Smooth muscle cell (in vitro differentiated cells): ENCODE measurements around the gene TBL2. TPM values are rescaled to one million over a fixed set of nuclear protein-coding genes. Genes with fewer than 3 reads are reported as not detected.
"Not testable (repeated sequence)": the region's sequence is repeated elsewhere in the genome, so short reads cannot be mapped to it uniquely, and the experiment has no call there.

ENCODE experiments used
- DNase-seq: peaks from one replicate; lab custom pipeline; 2025; ENCODE audit not compliant: unreplicated experiment; lab: John Stamatoyannopoulos, UW
- H2AFZ ChIP-seq: fragments of 200-600 bp; sonication (generic); 2 replicates; pipeline ENCODE4 v1.6.0; 2016; ENCODE audit warnings: antibody characterized with exemption, low read depth, mild to moderate bottlenecking
- H3F3A ChIP-seq: fragments of 200-600 bp; sonication (generic); 2 replicates; pipeline ENCODE4 v1.6.0; 2017; ENCODE audit warnings: antibody characterized with exemption, low read depth
- H3K27ac ChIP-seq: fragments of 200-600 bp; sonication (generic); 2 replicates; pipeline ENCODE4 v1.5.1; 2016; ENCODE audit warnings: low read depth, mild to moderate bottlenecking
- H3K27me3 ChIP-seq: fragments of 200-600 bp; sonication (generic); 2 replicates; pipeline ENCODE4 v1.6.1; 2016; ENCODE audit warnings: low read depth, mild to moderate bottlenecking
- H3K36me3 ChIP-seq: fragments of 200-600 bp; sonication (generic); 2 replicates; pipeline ENCODE4 v1.5.1; 2016; ENCODE audit warnings: low read depth
- H3K4me1 ChIP-seq: fragments of 200-600 bp; sonication (generic); 2 replicates; pipeline ENCODE4 v1.5.1; 2016; ENCODE audit warnings: low read depth
- H3K4me2 ChIP-seq: fragments of 200-600 bp; sonication (generic); 2 replicates; pipeline ENCODE4 v1.6.0; 2016; ENCODE audit warnings: mild to moderate bottlenecking
- H3K4me3 ChIP-seq: fragments of 200-600 bp; sonication (generic); 2 replicates; pipeline ENCODE4 v1.5.1; 2016; ENCODE audit warnings: mild to moderate bottlenecking
- H3K79me2 ChIP-seq: fragments of 200-600 bp; sonication (generic); 2 replicates; pipeline ENCODE4 v1.6.0; 2016; ENCODE audit warnings: low read depth, mild to moderate bottlenecking
- H3K9ac ChIP-seq: fragments of 200-600 bp; sonication (generic); 2 replicates; pipeline ENCODE4 v1.6.0; 2016; ENCODE audit warnings: low read depth
- H3K9me3 ChIP-seq: fragments of 200-600 bp; sonication (generic); replicated peaks from 2 replicates; pipeline ENCODE4 v1.5.1; 2016; ENCODE audit warnings: low read depth
- H4K20me1 ChIP-seq: fragments of 200-600 bp; sonication (generic); 2 replicates; pipeline ENCODE4 v1.6.0; 2016; ENCODE audit warnings: low read depth
- WGBS: methylation state at CpG from one replicate; pipeline ENCODE4 v1.1.7; 2016; ENCODE audit warnings: low lambda C conversion rate; 5-methylcytosine and 5-hydroxymethylcytosine counted together
- polyA plus RNA-seq: library from polyadenylated mRNA; unstranded; fragments of >200 nt; fragmentation: Nextera tagmentation; extraction: Ambion mirVana; gene quantifications from 2 replicates; pipeline ENCODE4 v1.2.1, GENCODE V29; 2016
- total RNA-seq: library from RNA; depleted of rRNA; stranded (reverse); fragments of >200 nt; gene quantifications from 2 replicates; pipeline ENCODE4 v1.2.3, GENCODE V29; 2014
- TF ChIP-seq, protein P1 (sequence below): fragments of 200-600 bp; sonication (generic); IDR thresholded peaks from 2 replicates; pipeline ENCODE4 v1.5.1; 2017; ENCODE audit warnings: borderline replicate concordance, mild to moderate bottlenecking, antibody characterized with exemption; ENCODE audit not compliant: insufficient read depth, poor library complexity, severe bottlenecking

The TBL2 gene
- total and polyA plus RNA-seq, 2 experiments from 2014 or later = 67.6 to 78.5 TPM

DNA sequence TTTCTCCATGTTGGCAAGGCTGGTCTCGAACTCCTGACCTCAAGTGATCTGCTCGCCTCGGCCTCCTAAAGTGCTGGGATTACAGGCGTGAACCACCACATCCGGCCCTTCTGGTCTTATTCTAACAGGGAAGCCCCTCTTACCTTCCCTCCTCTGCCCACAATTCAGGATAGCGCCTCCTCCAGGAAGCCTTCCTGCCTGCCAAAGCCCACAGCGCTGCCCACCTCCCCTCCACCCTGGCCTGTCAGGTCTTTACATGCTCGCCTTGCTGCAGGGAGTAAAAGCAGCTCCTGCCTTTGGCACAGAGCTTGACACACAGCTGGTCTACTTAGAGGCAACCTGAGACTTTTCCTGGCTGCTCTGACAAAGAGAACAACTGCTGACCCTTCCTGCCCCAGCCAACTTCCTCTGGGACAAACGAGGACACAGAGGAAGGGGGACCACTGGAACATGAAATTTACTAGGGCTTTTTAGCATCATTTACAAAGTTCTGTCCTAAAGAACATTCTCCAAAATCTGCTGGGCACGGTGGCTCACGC, 32.7 kb upstream of the TBL2 start:
- Histone ChIP-seq H3K27me3 (peaks cover 8% of the 10 kb centered on the region), H4K20me1 (no peaks in the 10 kb centered on the region), H3K27ac (no peak overlapping the region), H3K9me3 (no peaks in the 10 kb centered on the region), H2AFZ (no peak overlapping the region), H3K79me2 (no peaks in the 10 kb centered on the region), H3K4me1 (no peaks in the 10 kb centered on the region), H3K4me2 (no peak overlapping the region), H3F3A (no peaks in the 10 kb centered on the region), H3K9ac (no peak overlapping the region), H3K4me3 (no peak overlapping the region), H3K36me3 (no peaks in the 10 kb centered on the region)
- TF ChIP-seq, protein P1, sequence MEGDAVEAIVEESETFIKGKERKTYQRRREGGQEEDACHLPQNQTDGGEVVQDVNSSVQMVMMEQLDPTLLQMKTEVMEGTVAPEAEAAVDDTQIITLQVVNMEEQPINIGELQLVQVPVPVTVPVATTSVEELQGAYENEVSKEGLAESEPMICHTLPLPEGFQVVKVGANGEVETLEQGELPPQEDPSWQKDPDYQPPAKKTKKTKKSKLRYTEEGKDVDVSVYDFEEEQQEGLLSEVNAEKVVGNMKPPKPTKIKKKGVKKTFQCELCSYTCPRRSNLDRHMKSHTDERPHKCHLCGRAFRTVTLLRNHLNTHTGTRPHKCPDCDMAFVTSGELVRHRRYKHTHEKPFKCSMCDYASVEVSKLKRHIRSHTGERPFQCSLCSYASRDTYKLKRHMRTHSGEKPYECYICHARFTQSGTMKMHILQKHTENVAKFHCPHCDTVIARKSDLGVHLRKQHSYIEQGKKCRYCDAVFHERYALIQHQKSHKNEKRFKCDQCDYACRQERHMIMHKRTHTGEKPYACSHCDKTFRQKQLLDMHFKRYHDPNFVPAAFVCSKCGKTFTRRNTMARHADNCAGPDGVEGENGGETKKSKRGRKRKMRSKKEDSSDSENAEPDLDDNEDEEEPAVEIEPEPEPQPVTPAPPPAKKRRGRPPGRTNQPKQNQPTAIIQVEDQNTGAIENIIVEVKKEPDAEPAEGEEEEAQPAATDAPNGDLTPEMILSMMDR = no peak
- no peak for DNase-seq
- 89% methylated on average over 9 of the region's 11 CpGs for WGBS

DNA sequence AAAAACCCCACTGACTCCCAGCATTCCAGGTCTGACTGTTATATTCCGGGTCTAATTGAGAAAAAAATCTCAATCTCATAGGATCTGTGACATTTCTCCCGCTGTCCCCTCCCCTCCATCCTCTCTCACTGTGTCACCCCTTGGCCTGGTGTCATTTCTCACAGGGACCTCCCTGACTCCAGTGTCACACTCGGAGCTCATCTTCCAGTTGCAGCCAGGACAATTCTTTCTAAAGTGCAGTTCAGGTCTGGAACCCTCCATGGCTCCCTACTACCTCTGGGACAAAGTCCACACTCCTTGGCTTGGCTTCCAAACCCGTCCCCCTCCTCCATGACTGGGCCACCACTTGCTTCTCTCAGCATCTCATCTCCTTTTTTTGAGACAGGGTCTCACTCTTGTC, 31.7 kb upstream of the TBL2 start:
- WGBS = 87% methylated on average over 4 of the region's 4 CpGs
- TF ChIP-seq, protein P1 = no peak

DNA sequence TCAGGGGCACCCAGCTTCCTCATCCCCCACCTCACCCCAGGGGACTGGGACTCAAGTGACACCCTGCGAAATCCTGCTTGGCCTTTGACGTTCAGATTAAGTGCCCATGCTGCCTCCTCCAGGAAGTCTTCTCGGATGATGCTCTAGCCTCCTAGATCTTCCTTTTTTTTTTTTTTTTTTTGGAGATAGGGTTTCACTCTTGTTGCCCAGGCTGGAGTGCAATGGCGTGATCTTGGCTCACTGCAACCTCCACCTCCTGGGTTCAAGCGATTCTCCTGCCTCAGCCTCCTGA, 29.3 kb upstream of the TBL2 start:
- WGBS = 83% methylated on average over 5 of the region's 5 CpGs
- not testable (repeated sequence) for H3K9me3 ChIP-seq, H3K4me1 ChIP-seq, H3K27me3 ChIP-seq, H3F3A ChIP-seq, H3K36me3 ChIP-seq, H3K27ac ChIP-seq, H4K20me1 ChIP-seq, H3K4me3 ChIP-seq, H3K9ac ChIP-seq, DNase-seq, H2AFZ ChIP-seq, H3K79me2 ChIP-seq, H3K4me2 ChIP-seq

More for the DNA sequence above, 31.7 kb upstream of the TBL2 start:
- Histone ChIP-seq H3K4me2 (no peak overlapping the region), H3K27ac (no peak overlapping the region), H2AFZ (no peak overlapping the region), H3F3A (no peaks in the 10 kb centered on the region), H3K9me3 (no peaks in the 10 kb centered on the region), H3K79me2 (no peaks in the 10 kb centered on the region), H3K4me1 (no peaks in the 10 kb centered on the region), H3K4me3 (no peak overlapping the region), H3K36me3 (no peaks in the 10 kb centered on the region), H3K9ac (no peak overlapping the region), H3K27me3 (peaks cover 8% of the 10 kb centered on the region), H4K20me1 (no peaks in the 10 kb centered on the region)
- no peak for DNase-seq

DNA sequence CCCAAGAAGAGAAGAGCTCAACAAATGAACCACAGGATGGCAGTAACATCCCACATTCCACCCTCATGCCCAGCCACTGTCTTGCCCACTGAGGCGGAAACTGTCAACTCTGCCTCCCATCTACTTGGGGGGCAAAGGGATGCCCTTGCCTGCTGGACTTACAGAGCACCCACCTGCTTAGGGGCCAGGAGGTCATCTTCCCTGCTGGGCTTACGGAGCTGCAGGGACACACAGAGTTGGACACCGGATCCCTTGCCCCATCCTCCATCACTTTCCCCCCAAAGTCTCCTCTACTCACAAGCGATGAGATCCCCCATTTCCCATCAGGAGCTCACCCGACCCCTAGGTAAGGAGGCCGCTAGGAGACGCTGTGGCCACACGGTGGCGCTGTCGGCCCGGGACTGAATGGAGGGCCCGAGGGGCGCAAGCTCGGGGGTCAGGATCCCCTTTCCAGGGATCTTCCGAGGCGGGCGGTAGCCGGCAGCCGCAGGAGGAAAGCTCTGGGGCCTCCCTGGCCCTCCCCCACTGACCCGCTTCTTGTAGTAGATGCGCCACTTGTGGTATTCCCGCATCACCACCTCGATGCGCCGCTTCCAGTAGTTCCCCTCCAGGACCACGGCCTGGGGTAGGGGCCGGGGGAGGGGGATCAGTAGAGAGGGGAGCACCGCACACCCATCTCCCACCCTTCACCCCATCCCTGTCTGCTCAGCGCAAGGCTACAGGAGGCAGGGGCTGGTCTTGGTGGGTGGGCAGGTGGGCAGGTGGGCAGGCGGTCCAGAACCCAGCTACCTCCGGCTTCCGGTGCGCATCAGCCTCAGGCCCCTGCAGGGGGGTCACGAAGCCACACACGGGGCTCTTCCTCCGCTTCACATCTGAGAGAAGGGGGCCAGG, 28.7 kb upstream of the TBL2 start:
- TF ChIP-seq, protein P1 = peak; percentile 97
- H3K4me2 ChIP-seq = peak overlapping the region; percentile 76
- H2AFZ ChIP-seq = no peak overlapping the region
- WGBS = 20% methylated on average over 27 of the region's 36 CpGs
- H3K27me3 ChIP-seq = no peaks in the 10 kb centered on the region
- H3K36me3 ChIP-seq = no peaks in the 10 kb centered on the region
- H3K9me3 ChIP-seq = no peaks in the 10 kb centered on the region
- H3K4me1 ChIP-seq = no peaks in the 10 kb centered on the region
- H3K79me2 ChIP-seq = no peaks in the 10 kb centered on the region
- no peak overlapping the region for H3K27ac ChIP-seq
- H3K4me3 ChIP-seq = no peak overlapping the region
- H4K20me1 ChIP-seq = no peaks in the 10 kb centered on the region
- no peaks in the 10 kb centered on the region for H3F3A ChIP-seq
- no peak overlapping the region for H3K9ac ChIP-seq
- DNase-seq = peak; percentile 20
